ENCODE data around the gene MED28. TPM values are rescaled to one million over a fixed set of nuclear protein-coding genes. Genes with fewer than 3 reads are reported as not detected.

Gene MED28
- total RNA-seq, 1 experiment from 2014 or later, result 106 TPM

DNA sequence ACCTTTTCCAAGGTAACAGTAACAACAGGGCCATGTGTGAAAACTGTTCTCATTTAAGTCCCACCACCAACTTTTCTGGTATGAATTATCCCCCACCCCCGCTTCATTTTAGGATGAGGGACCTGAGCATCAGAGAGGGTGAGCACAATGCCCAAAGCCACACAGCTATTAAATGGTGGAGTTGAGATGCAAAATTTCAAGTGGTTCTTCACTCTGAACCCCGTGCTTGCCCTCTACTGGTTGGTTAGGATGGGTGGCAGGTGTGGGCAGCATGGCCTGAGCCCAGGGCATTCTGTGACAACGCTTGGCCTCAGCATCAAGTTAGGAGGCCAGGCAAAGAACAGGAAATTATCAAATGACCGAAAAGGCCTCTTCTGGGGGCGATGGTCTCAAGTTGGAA, 33.5 kb downstream of the MED28 start:
- DNase-seq (ENCODE audit: low spot score) (no peak), ATAC-seq (peak; percentile 88)
- Mint-ChIP-seq H3K27me3 (ENCODE audit: low read depth) (peaks cover 23% of the 10 kb centered on the region), H3K27ac (no peak overlapping the region), H3K4me3 (no peak overlapping the region), H3K36me3 (peaks cover 11% of the 10 kb centered on the region; the same call in 1 of the 2 replicates), H3K4me1 (no peaks in the 10 kb centered on the region), H3K9me3 (peaks cover 24% of the 10 kb centered on the region)
- CTCF ChIA-PET, result interaction anchor here (0.9 to 1.5 kb wide), 4 partner anchors 20 to 176 kb away, joined by 3 to 4 read pairs (median 3); partner anchors contain the start of gene QDPR
- no peak for TF ChIP-seq NR3C1 (CRISPR knock-in tag; conservative IDR thresholded peaks at IDR 0.05; ENCODE audit: low read depth)
- TF ChIP-seq, protein P1, sequence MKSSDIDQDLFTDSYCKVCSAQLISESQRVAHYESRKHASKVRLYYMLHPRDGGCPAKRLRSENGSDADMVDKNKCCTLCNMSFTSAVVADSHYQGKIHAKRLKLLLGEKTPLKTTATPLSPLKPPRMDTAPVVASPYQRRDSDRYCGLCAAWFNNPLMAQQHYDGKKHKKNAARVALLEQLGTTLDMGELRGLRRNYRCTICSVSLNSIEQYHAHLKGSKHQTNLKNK (CRISPR knock-in tag; IDR thresholded peaks at IDR 0.05), result no peak
- TF ChIP-seq, protein P2, sequence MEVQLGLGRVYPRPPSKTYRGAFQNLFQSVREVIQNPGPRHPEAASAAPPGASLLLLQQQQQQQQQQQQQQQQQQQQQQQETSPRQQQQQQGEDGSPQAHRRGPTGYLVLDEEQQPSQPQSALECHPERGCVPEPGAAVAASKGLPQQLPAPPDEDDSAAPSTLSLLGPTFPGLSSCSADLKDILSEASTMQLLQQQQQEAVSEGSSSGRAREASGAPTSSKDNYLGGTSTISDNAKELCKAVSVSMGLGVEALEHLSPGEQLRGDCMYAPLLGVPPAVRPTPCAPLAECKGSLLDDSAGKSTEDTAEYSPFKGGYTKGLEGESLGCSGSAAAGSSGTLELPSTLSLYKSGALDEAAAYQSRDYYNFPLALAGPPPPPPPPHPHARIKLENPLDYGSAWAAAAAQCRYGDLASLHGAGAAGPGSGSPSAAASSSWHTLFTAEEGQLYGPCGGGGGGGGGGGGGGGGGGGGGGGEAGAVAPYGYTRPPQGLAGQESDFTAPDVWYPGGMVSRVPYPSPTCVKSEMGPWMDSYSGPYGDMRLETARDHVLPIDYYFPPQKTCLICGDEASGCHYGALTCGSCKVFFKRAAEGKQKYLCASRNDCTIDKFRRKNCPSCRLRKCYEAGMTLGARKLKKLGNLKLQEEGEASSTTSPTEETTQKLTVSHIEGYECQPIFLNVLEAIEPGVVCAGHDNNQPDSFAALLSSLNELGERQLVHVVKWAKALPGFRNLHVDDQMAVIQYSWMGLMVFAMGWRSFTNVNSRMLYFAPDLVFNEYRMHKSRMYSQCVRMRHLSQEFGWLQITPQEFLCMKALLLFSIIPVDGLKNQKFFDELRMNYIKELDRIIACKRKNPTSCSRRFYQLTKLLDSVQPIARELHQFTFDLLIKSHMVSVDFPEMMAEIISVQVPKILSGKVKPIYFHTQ (CRISPR knock-in tag; IDR thresholded peaks at IDR 0.05), result no peak
- no peak for TF ChIP-seq SP1 (CRISPR knock-in tag; conservative IDR thresholded peaks at IDR 0.05)
- TF ChIP-seq, protein P3, sequence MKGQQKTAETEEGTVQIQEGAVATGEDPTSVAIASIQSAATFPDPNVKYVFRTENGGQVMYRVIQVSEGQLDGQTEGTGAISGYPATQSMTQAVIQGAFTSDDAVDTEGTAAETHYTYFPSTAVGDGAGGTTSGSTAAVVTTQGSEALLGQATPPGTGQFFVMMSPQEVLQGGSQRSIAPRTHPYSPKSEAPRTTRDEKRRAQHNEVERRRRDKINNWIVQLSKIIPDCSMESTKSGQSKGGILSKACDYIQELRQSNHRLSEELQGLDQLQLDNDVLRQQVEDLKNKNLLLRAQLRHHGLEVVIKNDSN (CRISPR knock-in tag; IDR thresholded peaks at IDR 0.05), result no peak
- no peak for TF ChIP-seq ZNF396 (CRISPR knock-in tag; IDR thresholded peaks at IDR 0.05; ENCODE audit: borderline replicate concordance)
- TF ChIP-seq NR1H2 (CRISPR knock-in tag; IDR thresholded peaks at IDR 0.05), result no peak
- TF ChIP-seq, protein P4, sequence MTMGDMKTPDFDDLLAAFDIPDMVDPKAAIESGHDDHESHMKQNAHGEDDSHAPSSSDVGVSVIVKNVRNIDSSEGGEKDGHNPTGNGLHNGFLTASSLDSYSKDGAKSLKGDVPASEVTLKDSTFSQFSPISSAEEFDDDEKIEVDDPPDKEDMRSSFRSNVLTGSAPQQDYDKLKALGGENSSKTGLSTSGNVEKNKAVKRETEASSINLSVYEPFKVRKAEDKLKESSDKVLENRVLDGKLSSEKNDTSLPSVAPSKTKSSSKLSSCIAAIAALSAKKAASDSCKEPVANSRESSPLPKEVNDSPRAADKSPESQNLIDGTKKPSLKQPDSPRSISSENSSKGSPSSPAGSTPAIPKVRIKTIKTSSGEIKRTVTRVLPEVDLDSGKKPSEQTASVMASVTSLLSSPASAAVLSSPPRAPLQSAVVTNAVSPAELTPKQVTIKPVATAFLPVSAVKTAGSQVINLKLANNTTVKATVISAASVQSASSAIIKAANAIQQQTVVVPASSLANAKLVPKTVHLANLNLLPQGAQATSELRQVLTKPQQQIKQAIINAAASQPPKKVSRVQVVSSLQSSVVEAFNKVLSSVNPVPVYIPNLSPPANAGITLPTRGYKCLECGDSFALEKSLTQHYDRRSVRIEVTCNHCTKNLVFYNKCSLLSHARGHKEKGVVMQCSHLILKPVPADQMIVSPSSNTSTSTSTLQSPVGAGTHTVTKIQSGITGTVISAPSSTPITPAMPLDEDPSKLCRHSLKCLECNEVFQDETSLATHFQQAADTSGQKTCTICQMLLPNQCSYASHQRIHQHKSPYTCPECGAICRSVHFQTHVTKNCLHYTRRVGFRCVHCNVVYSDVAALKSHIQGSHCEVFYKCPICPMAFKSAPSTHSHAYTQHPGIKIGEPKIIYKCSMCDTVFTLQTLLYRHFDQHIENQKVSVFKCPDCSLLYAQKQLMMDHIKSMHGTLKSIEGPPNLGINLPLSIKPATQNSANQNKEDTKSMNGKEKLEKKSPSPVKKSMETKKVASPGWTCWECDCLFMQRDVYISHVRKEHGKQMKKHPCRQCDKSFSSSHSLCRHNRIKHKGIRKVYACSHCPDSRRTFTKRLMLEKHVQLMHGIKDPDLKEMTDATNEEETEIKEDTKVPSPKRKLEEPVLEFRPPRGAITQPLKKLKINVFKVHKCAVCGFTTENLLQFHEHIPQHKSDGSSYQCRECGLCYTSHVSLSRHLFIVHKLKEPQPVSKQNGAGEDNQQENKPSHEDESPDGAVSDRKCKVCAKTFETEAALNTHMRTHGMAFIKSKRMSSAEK (CRISPR knock-in tag; IDR thresholded peaks at IDR 0.05; ENCODE audit: borderline replicate concordance), result no peak
- TF ChIP-seq FOXJ3 (CRISPR knock-in tag; IDR thresholded peaks at IDR 0.05; ENCODE audit: borderline replicate concordance), result no peak
- TF ChIP-seq, protein P5, sequence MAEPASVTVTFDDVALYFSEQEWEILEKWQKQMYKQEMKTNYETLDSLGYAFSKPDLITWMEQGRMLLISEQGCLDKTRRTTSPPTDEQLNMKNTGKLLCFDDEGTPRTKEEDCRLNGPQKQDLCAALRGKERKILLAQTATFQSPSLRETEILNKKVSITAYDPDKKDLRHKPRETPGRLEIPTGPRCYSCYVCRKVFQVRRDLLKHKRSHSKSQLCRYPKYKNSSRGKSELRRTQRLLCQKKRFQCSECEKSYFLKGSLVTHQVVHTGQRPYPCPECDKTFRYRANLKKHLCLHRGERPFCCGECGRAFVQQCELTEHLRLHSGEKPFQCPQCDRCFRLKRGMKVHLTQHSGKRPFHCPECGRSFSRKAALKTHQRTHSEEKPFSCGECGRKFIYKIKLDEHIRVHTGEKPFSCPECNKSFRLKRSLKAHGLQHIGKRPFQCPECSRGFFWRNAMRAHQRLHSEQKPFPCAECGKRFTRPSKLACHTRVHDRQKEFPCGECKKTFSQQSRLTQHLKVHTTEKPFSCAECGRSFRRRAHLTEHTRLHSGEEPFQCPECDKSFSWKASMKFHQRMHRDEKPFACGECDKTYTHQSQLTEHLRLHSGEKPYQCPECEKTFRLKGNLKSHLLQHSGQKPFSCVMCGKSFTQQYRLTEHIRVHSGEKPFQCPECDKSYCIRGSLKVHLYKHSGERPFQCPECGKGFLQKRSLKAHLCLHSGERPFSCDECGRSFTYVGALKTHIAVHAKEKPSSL (CRISPR knock-in tag; conservative IDR thresholded peaks at IDR 0.05), result no peak
- POLR2A ChIA-PET, result interaction anchor here (0.6 kb wide), 1 partner anchor 34 kb away, joined by 4 read pairs; no protein-coding TSS in a partner anchor

DNA sequence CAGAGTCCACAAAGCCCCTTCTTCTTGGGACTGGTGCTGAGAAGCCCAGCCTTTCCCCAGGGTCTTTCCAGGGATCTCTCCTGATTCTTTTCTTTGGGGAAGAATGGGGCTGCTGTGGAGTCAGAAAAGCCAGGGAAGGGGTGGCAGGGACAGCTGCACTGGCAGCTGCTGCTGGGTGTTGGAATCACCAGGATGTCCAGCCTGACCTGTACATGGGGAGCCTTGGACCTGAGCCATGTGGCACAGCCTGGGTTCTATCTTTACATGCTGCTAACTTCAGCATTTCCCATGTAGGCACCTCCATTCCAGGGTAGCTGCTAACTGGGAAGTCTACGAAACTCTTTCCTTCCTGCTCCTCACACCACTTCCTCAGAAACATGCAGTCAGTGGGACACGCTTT, 36.0 kb downstream of the MED28 start:
- CTCF ChIA-PET, result no interaction called here
- peaks cover 6% of the 10 kb centered on the region for H3K27me3 Mint-ChIP-seq (ENCODE audit: low read depth)
- H3K36me3 Mint-ChIP-seq, result no peaks in the 10 kb centered on the region
- POLR2A ChIA-PET, result no interaction called here
- peaks cover 7% of the 10 kb centered on the region for H3K9me3 Mint-ChIP-seq
- H3K4me1 Mint-ChIP-seq, result no peaks in the 10 kb centered on the region
- ATAC-seq (no peak), DNase-seq (ENCODE audit: low spot score) (no peak)
- no peak overlapping the region for H3K27ac Mint-ChIP-seq
- no peak overlapping the region for H3K4me3 Mint-ChIP-seq
- TF ChIP-seq NR2C2 (CRISPR knock-in tag; IDR thresholded peaks at IDR 0.05), result no peak
- TF ChIP-seq, protein P3 (CRISPR knock-in tag; IDR thresholded peaks at IDR 0.05), result no peak
- TF ChIP-seq, protein P6, sequence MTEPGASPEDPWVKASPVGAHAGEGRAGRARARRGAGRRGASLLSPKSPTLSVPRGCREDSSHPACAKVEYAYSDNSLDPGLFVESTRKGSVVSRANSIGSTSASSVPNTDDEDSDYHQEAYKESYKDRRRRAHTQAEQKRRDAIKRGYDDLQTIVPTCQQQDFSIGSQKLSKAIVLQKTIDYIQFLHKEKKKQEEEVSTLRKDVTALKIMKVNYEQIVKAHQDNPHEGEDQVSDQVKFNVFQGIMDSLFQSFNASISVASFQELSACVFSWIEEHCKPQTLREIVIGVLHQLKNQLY (CRISPR knock-in tag; IDR thresholded peaks at IDR 0.05), result no peak
- TF ChIP-seq, protein P1 (CRISPR knock-in tag; IDR thresholded peaks at IDR 0.05), result no peak
- TF ChIP-seq MXD4 (CRISPR knock-in tag; IDR thresholded peaks at IDR 0.05; ENCODE audit: borderline replicate concordance), result no peak
- TF ChIP-seq JUN (CRISPR knock-in tag; IDR thresholded peaks at IDR 0.05), result no peak
- TF ChIP-seq, protein P2 (CRISPR knock-in tag; IDR thresholded peaks at IDR 0.05), result no peak
- TF ChIP-seq IRF2 (CRISPR knock-in tag; IDR thresholded peaks at IDR 0.05; ENCODE audit: borderline replicate concordance, low read depth), result no peak
- TF ChIP-seq, protein P7, sequence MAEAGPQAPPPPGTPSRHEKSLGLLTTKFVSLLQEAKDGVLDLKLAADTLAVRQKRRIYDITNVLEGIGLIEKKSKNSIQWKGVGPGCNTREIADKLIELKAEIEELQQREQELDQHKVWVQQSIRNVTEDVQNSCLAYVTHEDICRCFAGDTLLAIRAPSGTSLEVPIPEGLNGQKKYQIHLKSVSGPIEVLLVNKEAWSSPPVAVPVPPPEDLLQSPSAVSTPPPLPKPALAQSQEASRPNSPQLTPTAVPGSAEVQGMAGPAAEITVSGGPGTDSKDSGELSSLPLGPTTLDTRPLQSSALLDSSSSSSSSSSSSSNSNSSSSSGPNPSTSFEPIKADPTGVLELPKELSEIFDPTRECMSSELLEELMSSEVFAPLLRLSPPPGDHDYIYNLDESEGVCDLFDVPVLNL (CRISPR knock-in tag; IDR thresholded peaks at IDR 0.05; ENCODE audit: borderline replicate concordance, low read depth), result no peak
